HG02870 (cell line): Measurements from ENCODE around the gene PARP16.

Experiments
- ATAC-seq: cut with Tn5 transposase; IDR thresholded peaks from one replicate; pipeline ENCODE4 v1.9.1; 2021; ENCODE audit warnings: mild to moderate bottlenecking, moderate library complexity; ENCODE audit not compliant: unreplicated experiment

PARP16 gene

DNA sequence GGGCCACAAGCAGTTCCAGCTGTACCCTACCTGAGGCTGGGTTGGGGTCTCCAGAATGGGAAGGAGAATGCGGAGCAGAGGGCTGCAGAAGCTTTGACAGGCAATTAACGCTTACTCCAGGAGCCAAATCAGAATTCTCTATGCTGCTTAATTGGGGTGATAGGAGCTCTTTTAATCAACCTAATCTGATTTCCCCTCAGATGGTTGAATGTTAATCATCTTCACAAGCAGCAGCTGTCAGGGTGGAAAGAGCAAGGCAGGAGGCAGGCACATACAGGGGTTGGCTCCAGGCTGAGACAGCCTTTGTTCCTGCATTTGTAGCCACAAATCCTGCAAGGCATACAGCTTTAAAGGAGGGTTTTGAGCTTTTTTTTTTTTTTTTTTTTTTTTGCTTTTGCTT, 78.0 kb downstream of the PARP16 start:
- ATAC-seq: no peak
